ENCODE data around the gene FABP3.

DNA sequence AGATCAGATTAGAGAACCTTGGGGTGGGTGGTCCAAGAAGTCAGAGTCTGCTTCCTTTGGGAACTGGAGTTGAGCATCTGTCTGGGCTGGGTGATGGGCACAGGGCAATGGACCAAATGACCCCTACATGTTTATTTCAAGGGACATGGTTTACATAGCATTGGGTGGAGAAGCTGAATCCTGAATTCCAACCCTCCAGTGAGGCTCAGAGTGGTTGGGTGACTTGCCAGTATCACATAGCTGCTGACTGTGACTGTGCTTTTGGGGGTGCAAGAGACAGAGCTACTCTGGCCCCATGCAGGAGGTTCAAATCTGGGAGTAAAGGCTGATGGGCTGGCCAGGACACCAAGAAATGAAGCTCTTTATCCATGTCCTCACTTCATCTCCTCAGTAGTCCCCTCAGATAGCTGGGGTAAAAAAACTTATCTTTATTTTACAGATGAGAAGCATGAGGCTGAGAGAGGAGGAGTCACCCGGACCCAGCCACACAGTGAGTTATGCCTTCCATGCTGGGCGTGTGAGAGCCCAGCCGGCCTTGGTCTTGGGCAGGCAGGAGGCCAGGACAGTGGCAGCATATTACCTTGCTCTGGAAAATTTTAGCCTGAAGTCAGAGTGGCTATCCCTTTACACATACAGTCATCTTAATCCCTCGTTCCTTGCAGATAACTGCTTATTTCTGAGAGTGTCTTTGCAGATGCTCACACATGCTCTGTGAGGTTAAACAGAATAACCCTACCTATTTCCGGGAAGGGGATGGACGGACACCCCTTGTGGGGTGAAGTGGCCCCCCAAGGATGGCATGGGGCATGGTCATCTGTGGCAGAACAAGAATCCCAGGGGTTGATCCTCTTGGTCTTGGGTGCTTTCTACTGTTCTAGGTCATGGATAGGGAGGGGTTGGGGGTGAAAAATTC is 37.3 kb upstream of the FABP3 start:
- TF ChIP-seq FOXJ3 (CRISPR knock-in tag; IDR thresholded peaks at IDR 0.05; ENCODE audit: borderline replicate concordance) = no peak
- TF ChIP-seq HNRNPUL1 (IDR thresholded peaks at IDR 0.05; ENCODE audit: low read depth, low read length) = no peak
- no peak for TF ChIP-seq ARHGAP35 (CRISPR knock-in tag; IDR thresholded peaks at IDR 0.05; ENCODE audit: borderline replicate concordance)
- no peak for TF ChIP-seq POLR2AphosphoS5 (IDR thresholded peaks at IDR 0.05; ENCODE audit: low read depth, low read length)
- no peak for TF ChIP-seq TAF15 (IDR thresholded peaks at IDR 0.05; ENCODE audit: low read depth, low read length, poor library complexity, severe bottlenecking)
- TF ChIP-seq ZNF121 (CRISPR knock-in tag; IDR thresholded peaks at IDR 0.05) = no peak
- TF ChIP-seq, protein P1, sequence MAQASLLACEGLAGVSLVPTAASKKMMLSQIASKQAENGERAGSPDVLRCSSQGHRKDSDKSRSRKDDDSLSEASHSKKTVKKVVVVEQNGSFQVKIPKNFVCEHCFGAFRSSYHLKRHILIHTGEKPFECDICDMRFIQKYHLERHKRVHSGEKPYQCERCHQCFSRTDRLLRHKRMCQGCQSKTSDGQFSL (CRISPR knock-in tag; IDR thresholded peaks at IDR 0.05) = no peak
- TF ChIP-seq, protein P2, sequence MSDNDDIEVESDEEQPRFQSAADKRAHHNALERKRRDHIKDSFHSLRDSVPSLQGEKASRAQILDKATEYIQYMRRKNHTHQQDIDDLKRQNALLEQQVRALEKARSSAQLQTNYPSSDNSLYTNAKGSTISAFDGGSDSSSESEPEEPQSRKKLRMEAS (IDR thresholded peaks at IDR 0.05) = no peak
